HG03139 (cell line): ENCODE results near the gene MDH1B.

Experiments used
- ATAC-seq: cut with Tn5 transposase; IDR thresholded peaks from one replicate; pipeline ENCODE4 v1.9.1; 2021; ENCODE audit not compliant: unreplicated experiment

Gene MDH1B

GRCh38 chr2:206698811-206699210 lies 66.3 kb downstream of the MDH1B start:
- no peak for ATAC-seq

- no peak for ATAC-seq
These were observed 68.2 kb downstream of the MDH1B start for GRCh38 chr2:206696910-206697309.

DNA sequence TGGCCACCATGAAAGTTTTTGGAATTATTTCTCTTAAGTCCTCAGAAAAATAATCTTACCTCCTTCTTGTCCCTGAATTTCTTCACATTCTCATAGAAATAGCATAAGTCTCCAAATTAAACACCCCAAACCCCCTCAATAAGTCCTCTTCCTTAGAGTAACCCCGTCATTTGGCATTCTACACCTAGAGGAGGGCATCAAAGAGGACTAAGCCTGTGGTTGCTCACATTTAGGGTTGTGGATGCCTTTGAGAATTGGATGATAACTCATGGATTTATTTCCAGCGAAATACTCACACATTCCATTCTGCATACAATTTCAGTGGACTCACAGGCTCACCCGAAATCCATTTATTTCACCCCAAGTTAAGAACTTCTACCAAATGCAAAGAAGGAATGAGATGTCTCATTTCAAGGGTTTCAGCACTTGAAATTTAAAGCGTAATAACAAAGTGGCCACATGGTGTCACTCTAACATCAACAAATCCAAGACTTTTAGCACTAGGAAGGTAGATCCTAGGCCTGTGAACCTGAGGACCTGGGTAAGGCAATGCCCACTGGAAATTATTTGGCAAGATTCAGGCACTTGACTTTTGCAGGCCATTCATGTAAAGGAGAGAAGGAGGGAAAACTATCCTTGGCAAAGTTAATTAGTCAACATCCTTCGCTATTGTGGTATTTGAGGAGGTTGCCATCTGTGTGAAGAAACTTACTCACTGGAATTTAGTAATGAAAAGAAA lies 71.6 kb downstream of the MDH1B start:
- ATAC-seq: no peak

DNA sequence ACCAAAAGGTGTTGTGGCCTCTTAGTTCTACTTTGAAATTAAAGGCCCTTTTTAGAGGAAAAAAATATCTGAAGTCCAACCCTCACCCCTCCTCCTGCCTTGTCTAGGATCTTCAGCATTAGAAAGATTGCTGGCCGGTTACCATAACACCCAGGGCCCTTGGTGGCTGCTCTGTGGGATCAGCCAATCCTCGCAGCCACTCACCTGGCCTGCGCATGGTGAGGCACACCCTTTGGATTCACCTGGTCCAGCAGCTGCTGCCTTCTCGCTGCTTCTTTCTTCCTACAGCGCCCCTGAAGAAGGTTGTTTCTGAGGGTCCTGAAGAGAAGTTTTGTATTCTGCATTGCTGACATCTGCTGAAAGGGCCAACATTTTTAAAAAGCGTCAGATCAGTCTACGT lies 72.2 kb downstream of the MDH1B start:
- ATAC-seq: no peak

- ATAC-seq: no peak
These were observed 76.1 kb downstream of the MDH1B start for GRCh38 chr2:206688990-206689389.

DNA sequence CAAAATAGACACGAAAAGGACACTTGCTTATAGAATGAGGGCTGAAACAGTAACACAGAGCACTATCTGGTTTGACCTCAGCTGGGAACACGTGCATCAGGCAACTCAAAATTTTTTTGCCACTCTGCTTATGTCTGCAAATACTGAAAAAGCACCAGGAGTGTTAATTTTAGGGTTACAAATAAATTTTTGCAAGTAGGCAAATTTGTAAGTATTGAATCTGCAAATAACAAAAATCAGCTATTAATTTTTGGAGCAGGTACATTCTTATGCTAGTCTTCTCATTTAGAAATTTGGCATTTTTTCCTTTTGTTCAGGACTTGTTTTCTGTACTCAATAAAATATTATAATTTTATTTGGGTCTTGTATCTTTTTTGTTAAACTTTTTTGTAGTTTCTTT lies 76.7 kb downstream of the MDH1B start:
- ATAC-seq: no peak
